ENCODE measurements around the gene ORMDL1. TPM values are rescaled to one million over a fixed set of nuclear protein-coding genes. Genes with fewer than 3 reads are reported as not detected.
A peak's percentile ranks its signal among the peaks of the same experiment; 100 is the strongest.

The ORMDL1 gene
- total RNA-seq, 1 experiment from 2014 or later = 38.4 TPM

- TF ChIP-seq MAX (CRISPR knock-in tag; IDR thresholded peaks at IDR 0.05) (peak; percentile 96), ZNF317 (CRISPR knock-in tag; IDR thresholded peaks at IDR 0.05; ENCODE audit: borderline replicate concordance, low read depth) (no peak), GABPB1 (CRISPR knock-in tag; IDR thresholded peaks at IDR 0.05) (peak; percentile 52; the same call in 1 of the 2 replicates), ZNF281 (CRISPR knock-in tag; IDR thresholded peaks at IDR 0.05) (no peak), JUN (CRISPR knock-in tag; IDR thresholded peaks at IDR 0.05) (peak; percentile 56), CBFB (CRISPR knock-in tag; IDR thresholded peaks at IDR 0.05; ENCODE audit: low read depth) (peak; percentile 69; the same call in 1 of the 2 replicates), ZNF121 (CRISPR knock-in tag; IDR thresholded peaks at IDR 0.05) (no peak), ESRRA (CRISPR knock-in tag; IDR thresholded peaks at IDR 0.05; ENCODE audit: borderline replicate concordance) (no peak; the same call in 1 of the 2 replicates), ZBTB21 (CRISPR knock-in tag; IDR thresholded peaks at IDR 0.05; ENCODE audit: borderline replicate concordance) (peak; percentile 64), TP53 (CRISPR knock-in tag; IDR thresholded peaks at IDR 0.05) (no peak; the same call in 1 of the 2 replicates), NR3C1 (CRISPR knock-in tag; conservative IDR thresholded peaks at IDR 0.05; ENCODE audit: low read depth) (no peak; the same call in 1 of the 2 replicates), RORB (CRISPR knock-in tag; IDR thresholded peaks at IDR 0.05) (no peak), FOXP1 (CRISPR knock-in tag; IDR thresholded peaks at IDR 0.05; ENCODE audit: borderline replicate concordance) (peak; percentile 94; the same call in 1 of the 2 replicates), MYBL2 (CRISPR knock-in tag; IDR thresholded peaks at IDR 0.05) (peak; percentile 90), NFE2L1 (CRISPR knock-in tag; IDR thresholded peaks at IDR 0.05) (0 out of 2 replicates have a peak, but pooled peaks have one; percentile 49), CTCF (IDR thresholded peaks at IDR 0.05) (no peak), ZNF425 (CRISPR knock-in tag; conservative IDR thresholded peaks at IDR 0.05) (no peak), MLX (CRISPR knock-in tag; IDR thresholded peaks at IDR 0.05) (0 out of 2 replicates have a peak, but pooled peaks have one; percentile 60), EMX1 (CRISPR knock-in tag; IDR thresholded peaks at IDR 0.05) (no peak), OVOL2 (CRISPR knock-in tag; IDR thresholded peaks at IDR 0.05; ENCODE audit: borderline replicate concordance) (no peak), ZNF232 (CRISPR knock-in tag; IDR thresholded peaks at IDR 0.05) (peak; percentile 93), ZNF219 (CRISPR knock-in tag; IDR thresholded peaks at IDR 0.05; ENCODE audit: borderline replicate concordance) (peak; percentile 52; the same call in 1 of the 2 replicates)
These were observed at the start of gene ORMDL1, which contains the start of gene PMS1 (continued) for GRCh38 chr2:189783927-189784867.

Data from WTC11 (cell line).